Measurements from ENCODE around the gene ARHGAP4.
A peak's percentile ranks its signal among the peaks of the same experiment; 100 is the strongest.

ARHGAP4 gene

DNA sequence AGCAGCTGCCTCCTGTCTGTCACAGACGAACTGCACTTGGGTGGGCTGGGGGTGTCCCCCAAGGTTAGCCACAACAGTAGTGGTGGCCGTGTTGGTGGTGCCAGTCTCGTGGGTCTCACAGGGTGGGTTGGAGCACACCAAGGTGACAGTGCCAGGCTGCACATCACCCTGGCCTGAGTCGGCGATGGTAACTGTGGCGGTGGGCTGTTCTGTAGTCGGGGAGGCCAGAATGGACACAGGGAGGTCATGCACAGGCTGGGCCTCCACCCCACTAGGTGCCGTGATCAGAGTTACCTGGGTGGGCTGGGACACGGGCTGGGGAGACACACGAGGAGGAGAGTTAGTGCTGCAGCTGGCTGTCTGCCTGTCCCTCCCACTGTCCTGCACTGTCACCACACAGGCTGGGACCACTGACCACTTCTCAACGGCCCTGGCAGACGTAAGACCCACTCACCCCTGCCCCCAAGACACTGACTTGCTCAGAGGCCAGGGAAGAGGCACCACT lies 29.2 kb upstream of the ARHGAP4 start:
- no peak for DNase-seq (ENCODE audit: extremely low read depth, low read depth)
- TF ChIP-seq CTCF (IDR thresholded peaks at IDR 0.05; ENCODE audit: low read depth, low read length) = no peak

DNA sequence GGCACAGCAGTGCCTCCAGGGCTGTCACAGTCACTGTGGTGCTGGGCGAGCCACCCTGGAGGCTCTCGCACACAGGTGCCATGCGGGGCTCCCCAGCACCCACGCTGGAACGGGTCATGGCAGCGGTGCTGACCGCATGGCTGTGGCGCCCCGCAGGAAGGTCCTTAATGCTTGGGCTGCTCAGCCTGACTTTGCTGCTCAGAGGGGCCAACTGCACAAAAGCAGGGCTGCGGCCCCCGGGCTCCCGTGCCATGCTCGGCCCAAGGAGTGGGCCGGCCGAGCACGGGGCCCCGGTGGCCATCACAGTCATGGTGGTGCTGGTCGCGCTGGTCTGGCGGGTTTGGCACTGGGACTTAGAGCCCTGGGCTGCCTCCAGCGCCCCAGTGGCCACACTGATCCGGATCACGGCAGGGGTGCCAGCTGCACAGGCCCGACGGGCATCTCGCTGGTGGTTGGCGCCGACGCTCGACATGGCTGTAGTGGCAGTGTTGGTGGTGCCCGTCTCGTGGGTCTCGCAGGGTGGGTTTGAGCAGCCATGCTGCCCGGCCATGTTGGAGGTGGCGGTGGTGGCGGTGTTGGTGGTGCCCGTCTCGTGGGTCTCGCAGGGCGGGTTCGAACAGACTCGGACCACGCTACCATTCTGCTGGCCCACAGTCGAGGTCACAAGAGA lies 28.6 kb upstream of the ARHGAP4 start:
- no peak for DNase-seq (ENCODE audit: extremely low read depth, low read depth)
- no peak for TF ChIP-seq CTCF (IDR thresholded peaks at IDR 0.05; ENCODE audit: low read depth, low read length)

- no peak for DNase-seq (ENCODE audit: extremely low read depth, low read depth)
- TF ChIP-seq CTCF (IDR thresholded peaks at IDR 0.05; ENCODE audit: low read depth, low read length) = no peak
Measured at GRCh38 chrX:153953892-153954557, 28.0 kb upstream of the ARHGAP4 start.

DNA sequence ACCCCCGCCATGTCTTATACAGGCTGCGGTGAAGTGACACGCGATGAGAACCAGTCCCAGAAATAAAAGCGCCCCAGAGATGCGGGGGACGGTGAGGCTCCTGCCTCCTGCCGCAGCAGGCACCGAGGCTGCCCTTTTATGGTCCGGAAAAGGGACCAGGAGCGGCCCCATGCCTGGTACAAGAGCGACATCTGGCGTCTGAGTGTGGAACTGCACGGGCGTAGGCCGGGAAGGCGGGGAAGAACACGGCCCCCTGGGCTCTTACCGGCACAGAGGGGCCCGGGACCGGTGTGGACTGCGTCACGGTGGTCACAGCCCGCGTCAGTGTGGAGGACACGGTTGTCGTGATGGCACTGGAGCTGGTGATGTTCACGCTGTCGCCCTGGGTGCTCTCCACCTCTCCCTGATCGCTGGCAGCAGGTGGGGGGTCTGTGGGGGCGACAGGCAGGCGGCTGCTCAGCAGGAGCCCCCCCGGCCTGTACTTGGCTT lies 27.3 kb upstream of the ARHGAP4 start:
- peak; percentile 96 for TF ChIP-seq CTCF (IDR thresholded peaks at IDR 0.05; ENCODE audit: low read depth, low read length)
- DNase-seq (ENCODE audit: extremely low read depth, low read depth) = no peak

- no peak for TF ChIP-seq CTCF (IDR thresholded peaks at IDR 0.05; ENCODE audit: low read depth, low read length)
- no peak for DNase-seq (ENCODE audit: extremely low read depth, low read depth)
Measured at GRCh38 chrX:153952373-153953026, 26.4 kb upstream of the ARHGAP4 start.

DNA sequence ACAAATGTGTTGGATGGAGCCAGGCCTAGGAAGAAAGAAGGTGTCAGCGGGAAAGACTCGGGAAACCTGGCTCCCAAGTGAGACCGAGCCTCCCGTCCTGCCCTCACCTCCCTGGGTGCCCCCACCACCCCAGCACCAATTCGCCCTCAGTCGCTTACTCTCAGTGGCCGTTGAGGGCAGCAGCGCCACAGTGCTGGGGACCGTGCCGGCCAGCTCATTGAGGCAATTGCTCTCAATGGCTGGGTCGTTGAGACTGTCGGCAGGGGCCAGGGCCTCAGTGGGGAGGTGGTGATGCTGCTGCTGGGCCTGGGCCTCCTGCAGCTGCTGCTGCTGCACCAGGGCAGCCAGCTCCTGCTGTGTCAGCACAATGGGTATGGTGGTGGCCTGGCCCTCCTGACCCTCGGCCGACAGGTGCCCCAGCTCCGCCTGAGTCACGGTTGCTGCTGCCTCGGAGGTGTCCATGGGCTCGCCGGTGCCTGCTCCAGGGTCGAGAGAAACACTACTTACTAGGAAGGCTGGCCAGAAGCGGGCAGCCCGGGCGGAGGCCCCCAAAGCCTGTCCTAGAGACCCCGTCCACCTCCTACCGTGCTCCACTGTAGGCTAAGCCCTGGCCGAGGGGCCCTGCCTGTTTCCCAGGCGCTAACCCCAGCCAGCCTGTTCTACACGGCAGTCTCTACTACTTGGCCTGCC lies 25.8 kb upstream of the ARHGAP4 start:
- TF ChIP-seq CTCF (IDR thresholded peaks at IDR 0.05; ENCODE audit: low read depth, low read length) = no peak
- no peak for DNase-seq (ENCODE audit: extremely low read depth, low read depth)

Measured in AG09319 (cell line).